ENCODE data around the gene GRM2.

DNA sequence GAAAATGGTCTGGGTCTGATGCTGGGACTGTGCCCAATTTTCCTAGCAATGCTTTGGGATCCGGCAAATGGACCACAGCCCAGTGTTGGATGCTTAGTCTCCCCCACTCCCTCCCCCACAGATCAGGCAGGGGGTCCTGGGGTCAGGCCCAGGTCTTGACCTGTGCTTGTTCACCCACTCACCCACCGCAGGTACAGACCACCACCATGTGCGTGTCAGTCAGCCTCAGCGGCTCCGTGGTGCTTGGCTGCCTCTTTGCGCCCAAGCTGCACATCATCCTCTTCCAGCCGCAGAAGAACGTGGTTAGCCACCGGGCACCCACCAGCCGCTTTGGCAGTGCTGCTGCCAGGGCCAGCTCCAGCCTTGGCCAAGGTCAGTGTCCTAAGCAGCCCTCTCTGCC, 10.6 kb downstream of the GRM2 start:
- TF ChIP-seq SIN3A (IDR thresholded peaks at IDR 0.05; ENCODE audit: borderline replicate concordance, insufficient read depth, low read length) (no peak), TAF1 (IDR thresholded peaks at IDR 0.05; ENCODE audit: borderline replicate concordance, insufficient read depth, low read length) (no peak), POLR2AphosphoS5 (IDR thresholded peaks at IDR 0.05; ENCODE audit: low read depth, low read length) (no peak)
- TF ChIP-seq, protein P1, sequence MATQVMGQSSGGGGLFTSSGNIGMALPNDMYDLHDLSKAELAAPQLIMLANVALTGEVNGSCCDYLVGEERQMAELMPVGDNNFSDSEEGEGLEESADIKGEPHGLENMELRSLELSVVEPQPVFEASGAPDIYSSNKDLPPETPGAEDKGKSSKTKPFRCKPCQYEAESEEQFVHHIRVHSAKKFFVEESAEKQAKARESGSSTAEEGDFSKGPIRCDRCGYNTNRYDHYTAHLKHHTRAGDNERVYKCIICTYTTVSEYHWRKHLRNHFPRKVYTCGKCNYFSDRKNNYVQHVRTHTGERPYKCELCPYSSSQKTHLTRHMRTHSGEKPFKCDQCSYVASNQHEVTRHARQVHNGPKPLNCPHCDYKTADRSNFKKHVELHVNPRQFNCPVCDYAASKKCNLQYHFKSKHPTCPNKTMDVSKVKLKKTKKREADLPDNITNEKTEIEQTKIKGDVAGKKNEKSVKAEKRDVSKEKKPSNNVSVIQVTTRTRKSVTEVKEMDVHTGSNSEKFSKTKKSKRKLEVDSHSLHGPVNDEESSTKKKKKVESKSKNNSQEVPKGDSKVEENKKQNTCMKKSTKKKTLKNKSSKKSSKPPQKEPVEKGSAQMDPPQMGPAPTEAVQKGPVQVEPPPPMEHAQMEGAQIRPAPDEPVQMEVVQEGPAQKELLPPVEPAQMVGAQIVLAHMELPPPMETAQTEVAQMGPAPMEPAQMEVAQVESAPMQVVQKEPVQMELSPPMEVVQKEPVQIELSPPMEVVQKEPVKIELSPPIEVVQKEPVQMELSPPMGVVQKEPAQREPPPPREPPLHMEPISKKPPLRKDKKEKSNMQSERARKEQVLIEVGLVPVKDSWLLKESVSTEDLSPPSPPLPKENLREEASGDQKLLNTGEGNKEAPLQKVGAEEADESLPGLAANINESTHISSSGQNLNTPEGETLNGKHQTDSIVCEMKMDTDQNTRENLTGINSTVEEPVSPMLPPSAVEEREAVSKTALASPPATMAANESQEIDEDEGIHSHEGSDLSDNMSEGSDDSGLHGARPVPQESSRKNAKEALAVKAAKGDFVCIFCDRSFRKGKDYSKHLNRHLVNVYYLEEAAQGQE (IDR thresholded peaks at IDR 0.05; ENCODE audit: insufficient read depth in 1 of 2, low read depth in 2 of 2, low read length in 2 of 2) = no peak

Data from PFSK-1 (cell line).